ENCODE measurements around the gene ARTN. TPM values are rescaled to one million over a fixed set of nuclear protein-coding genes. Genes with fewer than 3 reads are reported as not detected.

ARTN gene
- total and polyA plus RNA-seq, 5 donors from 2014 or later = 1.5 TPM; not detected in 4

DNA sequence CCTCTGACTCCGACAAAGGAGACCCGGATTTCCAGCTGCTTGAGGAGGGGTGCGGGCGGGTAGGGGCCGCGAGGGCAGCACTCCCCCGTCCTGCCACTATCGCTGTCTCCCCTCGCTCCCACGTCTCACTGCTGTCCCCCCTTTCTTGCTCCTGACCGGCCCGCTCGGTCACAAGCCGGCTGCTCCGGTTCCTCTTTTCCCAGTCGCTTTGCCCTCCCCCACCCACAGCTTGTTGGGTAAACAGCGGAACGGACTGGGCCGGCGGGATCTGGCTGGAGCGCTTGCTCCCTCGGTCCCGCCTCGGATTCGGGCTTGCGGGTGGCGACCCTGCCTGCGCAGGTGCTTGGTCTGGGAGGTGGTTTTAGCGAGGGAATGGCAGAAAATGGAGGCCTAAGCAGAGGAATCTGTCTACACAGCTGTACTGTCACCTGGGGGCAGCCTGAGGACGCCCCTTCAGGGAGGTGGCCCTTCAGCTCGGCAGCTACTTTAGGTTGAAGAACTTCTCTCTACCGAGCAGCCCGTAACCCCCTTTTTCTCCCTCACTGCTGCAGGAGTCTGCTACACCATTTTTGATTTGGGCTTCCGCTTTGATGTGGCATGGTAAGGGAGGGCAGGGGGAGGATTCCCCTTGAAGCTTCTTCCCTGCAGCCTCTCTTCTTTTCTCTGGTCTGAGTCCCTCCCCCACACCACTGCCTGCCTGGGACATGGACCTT is 41.8 kb downstream of the ARTN start:
- peak; percentile 29 to 61 (median 52) for DNase-seq
- H3K9me3 Mint-ChIP-seq = peaks cover 0 to 1% (median 0%) of the 10 kb centered on the region in 7 donors
- peak in 1 of 2 donors; percentile 1 for ATAC-seq (ENCODE audit: low read depth in 2 of 2)
- Histone ChIP-seq H3K4me1 (ENCODE audit: control insufficient read depth, insufficient read depth, low read length, poor library complexity, severe bottlenecking) (peaks cover 49% of the 10 kb centered on the region), H3K9me3 (ENCODE audit: control insufficient read depth in 2 of 2, low read length in 2 of 2) (no peaks in the 10 kb centered on the region), H3K27me3 (ENCODE audit: control insufficient read depth, insufficient read depth, low read length) (no peaks in the 10 kb centered on the region), H3K4me3 (ENCODE audit: low read depth, low read length) (peak overlapping the region; percentile 78), H3K27ac (ENCODE audit: insufficient read depth, low read length, poor library complexity, severe bottlenecking) (peak overlapping the region; percentile 81), H3K36me3 (ENCODE audit: control insufficient read depth, insufficient read depth, low read length) (peaks cover 23% of the 10 kb centered on the region)
- H3K4me1 Mint-ChIP-seq = peaks cover 7 to 64% (median 30%) of the 10 kb centered on the region in 4 donors
- peak overlapping the region; percentile 91 to 96 (median 92) for H3K4me3 Mint-ChIP-seq
- H3K36me3 Mint-ChIP-seq = peaks cover 18% of the 10 kb centered on the region
- H3K27me3 Mint-ChIP-seq = no peaks in the 10 kb centered on the region
- H3K27ac Mint-ChIP-seq = peak overlapping the region; percentile 83 to 98 (median 84)

GRCh38 chr1:43976045-43976444 is 42.4 kb downstream of the ARTN start:
- H3K9me3 Mint-ChIP-seq = peaks cover 0 to 1% (median 0%) of the 10 kb centered on the region in 7 donors
- no peak overlapping the region for H3K27ac ChIP-seq (ENCODE audit: insufficient read depth, low read length, poor library complexity, severe bottlenecking)
- peaks cover 7 to 61% (median 34%) of the 10 kb centered on the region in 4 donors for H3K4me1 Mint-ChIP-seq
- peaks cover 23% of the 10 kb centered on the region for H3K36me3 ChIP-seq (ENCODE audit: control insufficient read depth, insufficient read depth, low read length)
- H3K36me3 Mint-ChIP-seq = peaks cover 18% of the 10 kb centered on the region
- ATAC-seq (ENCODE audit: low read depth in 2 of 2) (no peak), DNase-seq (no peak)
- H3K27ac Mint-ChIP-seq = peak overlapping the region in 2 of 3 donors; percentile 83 to 84
- H3K9me3 ChIP-seq (ENCODE audit: control insufficient read depth in 2 of 2, low read length in 2 of 2) = no peaks in the 10 kb centered on the region
- no peaks in the 10 kb centered on the region for H3K27me3 ChIP-seq (ENCODE audit: control insufficient read depth, insufficient read depth, low read length)
- H3K27me3 Mint-ChIP-seq = no peaks in the 10 kb centered on the region
- H3K4me1 ChIP-seq (ENCODE audit: control insufficient read depth, insufficient read depth, low read length, poor library complexity, severe bottlenecking) = peaks cover 42% of the 10 kb centered on the region
- peak overlapping the region; percentile 78 for H3K4me3 ChIP-seq (ENCODE audit: low read depth, low read length)
- H3K4me3 Mint-ChIP-seq = peak overlapping the region; percentile 91 to 96 (median 92)

GRCh38 chr1:43976890-43977289 is 43.3 kb downstream of the ARTN start:
- peaks cover 0 to 1% (median 0%) of the 10 kb centered on the region in 7 donors for H3K9me3 Mint-ChIP-seq
- peaks cover 42% of the 10 kb centered on the region for H3K4me1 ChIP-seq (ENCODE audit: control insufficient read depth, insufficient read depth, low read length, poor library complexity, severe bottlenecking)
- H3K27me3 Mint-ChIP-seq = no peaks in the 10 kb centered on the region
- peak overlapping the region; percentile 2 for H3K27ac ChIP-seq (ENCODE audit: insufficient read depth, low read length, poor library complexity, severe bottlenecking)
- peaks cover 7 to 58% (median 34%) of the 10 kb centered on the region in 4 donors for H3K4me1 Mint-ChIP-seq
- ATAC-seq (ENCODE audit: low read depth in 2 of 2) (no peak), DNase-seq (no peak)
- H3K27me3 ChIP-seq (ENCODE audit: control insufficient read depth, insufficient read depth, low read length) = no peaks in the 10 kb centered on the region
- peak overlapping the region in 1 of 3 donors; percentile 54 for H3K27ac Mint-ChIP-seq
- peak overlapping the region; percentile 91 to 96 (median 92) for H3K4me3 Mint-ChIP-seq
- peaks cover 23% of the 10 kb centered on the region for H3K36me3 ChIP-seq (ENCODE audit: control insufficient read depth, insufficient read depth, low read length)
- H3K36me3 Mint-ChIP-seq = peaks cover 18% of the 10 kb centered on the region
- no peaks in the 10 kb centered on the region for H3K9me3 ChIP-seq (ENCODE audit: control insufficient read depth in 2 of 2, low read length in 2 of 2)
- H3K4me3 ChIP-seq (ENCODE audit: low read depth, low read length) = no peak overlapping the region

- Histone ChIP-seq H3K36me3 (ENCODE audit: control insufficient read depth, insufficient read depth, low read length) (peaks cover 20% of the 10 kb centered on the region), H3K9me3 (ENCODE audit: control insufficient read depth in 2 of 2, low read length in 2 of 2) (no peaks in the 10 kb centered on the region), H3K27ac (ENCODE audit: insufficient read depth, low read length, poor library complexity, severe bottlenecking) (no peak overlapping the region), H3K4me1 (ENCODE audit: control insufficient read depth, insufficient read depth, low read length, poor library complexity, severe bottlenecking) (peaks cover 42% of the 10 kb centered on the region), H3K27me3 (ENCODE audit: control insufficient read depth, insufficient read depth, low read length) (no peaks in the 10 kb centered on the region), H3K4me3 (ENCODE audit: low read depth, low read length) (peak overlapping the region; percentile 14)
- Mint-ChIP-seq H3K4me1 (peaks cover 7 to 58% (median 34%) of the 10 kb centered on the region in 4 donors), H3K36me3 (peaks cover 18% of the 10 kb centered on the region), H3K27ac (peak overlapping the region; percentile 13 to 76 (median 54)), H3K27me3 (no peaks in the 10 kb centered on the region), H3K4me3 (peak overlapping the region; percentile 60 to 93 (median 92)), H3K9me3 (peaks cover 0 to 1% (median 0%) of the 10 kb centered on the region in 7 donors)
- ATAC-seq (ENCODE audit: low read depth in 2 of 2) (no peak), DNase-seq (no peak)
These were observed 44.0 kb downstream of the ARTN start for GRCh38 chr1:43977376-43978263.

GRCh38 chr1:43978264-43978550 is 44.6 kb downstream of the ARTN start:
- H3K27me3 Mint-ChIP-seq = no peaks in the 10 kb centered on the region
- H3K9me3 ChIP-seq (ENCODE audit: control insufficient read depth in 2 of 2, low read length in 2 of 2) = no peaks in the 10 kb centered on the region
- H3K9me3 Mint-ChIP-seq = peaks cover 0 to 1% (median 0%) of the 10 kb centered on the region in 7 donors
- no peaks in the 10 kb centered on the region for H3K27me3 ChIP-seq (ENCODE audit: control insufficient read depth, insufficient read depth, low read length)
- H3K4me3 ChIP-seq (ENCODE audit: low read depth, low read length) = no peak overlapping the region
- H3K36me3 ChIP-seq (ENCODE audit: control insufficient read depth, insufficient read depth, low read length) = peaks cover 20% of the 10 kb centered on the region
- H3K4me1 Mint-ChIP-seq = peaks cover 7 to 63% (median 34%) of the 10 kb centered on the region in 4 donors
- peak overlapping the region; percentile 89 to 93 (median 90) for H3K4me3 Mint-ChIP-seq
- peaks cover 42% of the 10 kb centered on the region for H3K4me1 ChIP-seq (ENCODE audit: control insufficient read depth, insufficient read depth, low read length, poor library complexity, severe bottlenecking)
- peak overlapping the region in 1 of 3 donors; percentile 76 for H3K27ac Mint-ChIP-seq
- no peak for DNase-seq
- no peak overlapping the region for H3K27ac ChIP-seq (ENCODE audit: insufficient read depth, low read length, poor library complexity, severe bottlenecking)
- H3K36me3 Mint-ChIP-seq = peaks cover 18% of the 10 kb centered on the region
- no peak for ATAC-seq (ENCODE audit: low read depth in 2 of 2)

- ATAC-seq (ENCODE audit: low read depth in 2 of 2) (no peak), DNase-seq (peak in 1 of 3 donors; percentile 20)
- Histone ChIP-seq H3K9me3 (ENCODE audit: control insufficient read depth in 2 of 2, low read length in 2 of 2) (no peaks in the 10 kb centered on the region), H3K36me3 (ENCODE audit: control insufficient read depth, insufficient read depth, low read length) (peaks cover 20% of the 10 kb centered on the region), H3K27me3 (ENCODE audit: control insufficient read depth, insufficient read depth, low read length) (no peaks in the 10 kb centered on the region), H3K4me3 (ENCODE audit: low read depth, low read length) (peak within 1 kb of the TSS; percentile 37), H3K27ac (ENCODE audit: insufficient read depth, low read length, poor library complexity, severe bottlenecking) (no peak within 1 kb of the TSS), H3K4me1 (ENCODE audit: control insufficient read depth, insufficient read depth, low read length, poor library complexity, severe bottlenecking) (peaks cover 42% of the 10 kb centered on the region)
- peak within 1 kb of the TSS; percentile 90 to 93 (median 90) for H3K4me3 Mint-ChIP-seq
- peaks cover 0 to 1% (median 0%) of the 10 kb centered on the region in 7 donors for H3K9me3 Mint-ChIP-seq
- H3K4me1 Mint-ChIP-seq = peaks cover 7 to 62% (median 31%) of the 10 kb centered on the region in 4 donors
- no peaks in the 10 kb centered on the region for H3K27me3 Mint-ChIP-seq
- H3K36me3 Mint-ChIP-seq = peaks cover 18% of the 10 kb centered on the region
- peak within 1 kb of the TSS; percentile 67 to 77 (median 76) for H3K27ac Mint-ChIP-seq
These were observed 45.1 kb downstream of the ARTN start, which contains the start of gene B4GALT2 for GRCh38 chr1:43978551-43979260. Gene B4GALT2, plus strand, starts transcription at chr1:43979210. Its CDS starts 1,951 bp downstream, at chr1:43981161.

GRCh38 chr1:43979261-43979527 is 45.6 kb downstream of the ARTN start:
- Mint-ChIP-seq H3K27me3 (no peaks in the 10 kb centered on the region), H3K27ac (no peak overlapping the region), H3K4me3 (no peak overlapping the region), H3K4me1 (peaks cover 7 to 57% (median 28%) of the 10 kb centered on the region in 4 donors), H3K36me3 (peaks cover 18% of the 10 kb centered on the region), H3K9me3 (peaks cover 0 to 1% (median 0%) of the 10 kb centered on the region in 7 donors)
- H3K9me3 ChIP-seq (ENCODE audit: control insufficient read depth in 2 of 2, low read length in 2 of 2) = no peaks in the 10 kb centered on the region
- H3K27me3 ChIP-seq (ENCODE audit: control insufficient read depth, insufficient read depth, low read length) = no peaks in the 10 kb centered on the region
- DNase-seq (no peak), ATAC-seq (ENCODE audit: low read depth in 2 of 2) (no peak)
- no peak overlapping the region for H3K27ac ChIP-seq (ENCODE audit: insufficient read depth, low read length, poor library complexity, severe bottlenecking)
- H3K4me3 ChIP-seq (ENCODE audit: low read depth, low read length) = no peak overlapping the region
- peaks cover 37% of the 10 kb centered on the region for H3K4me1 ChIP-seq (ENCODE audit: control insufficient read depth, insufficient read depth, low read length, poor library complexity, severe bottlenecking)
- peaks cover 20% of the 10 kb centered on the region for H3K36me3 ChIP-seq (ENCODE audit: control insufficient read depth, insufficient read depth, low read length)

Measured in CD4-positive, CD25-positive, alpha-beta regulatory T cell (primary cell).